ENCODE data around the gene ARHGEF16.

The ARHGEF16 gene

GRCh38 chr1:3423896-3424611, 30.4 kb upstream of the ARHGEF16 start:
- no peak overlapping the region for H3K27ac ChIP-seq
- TF ChIP-seq, protein P1, sequence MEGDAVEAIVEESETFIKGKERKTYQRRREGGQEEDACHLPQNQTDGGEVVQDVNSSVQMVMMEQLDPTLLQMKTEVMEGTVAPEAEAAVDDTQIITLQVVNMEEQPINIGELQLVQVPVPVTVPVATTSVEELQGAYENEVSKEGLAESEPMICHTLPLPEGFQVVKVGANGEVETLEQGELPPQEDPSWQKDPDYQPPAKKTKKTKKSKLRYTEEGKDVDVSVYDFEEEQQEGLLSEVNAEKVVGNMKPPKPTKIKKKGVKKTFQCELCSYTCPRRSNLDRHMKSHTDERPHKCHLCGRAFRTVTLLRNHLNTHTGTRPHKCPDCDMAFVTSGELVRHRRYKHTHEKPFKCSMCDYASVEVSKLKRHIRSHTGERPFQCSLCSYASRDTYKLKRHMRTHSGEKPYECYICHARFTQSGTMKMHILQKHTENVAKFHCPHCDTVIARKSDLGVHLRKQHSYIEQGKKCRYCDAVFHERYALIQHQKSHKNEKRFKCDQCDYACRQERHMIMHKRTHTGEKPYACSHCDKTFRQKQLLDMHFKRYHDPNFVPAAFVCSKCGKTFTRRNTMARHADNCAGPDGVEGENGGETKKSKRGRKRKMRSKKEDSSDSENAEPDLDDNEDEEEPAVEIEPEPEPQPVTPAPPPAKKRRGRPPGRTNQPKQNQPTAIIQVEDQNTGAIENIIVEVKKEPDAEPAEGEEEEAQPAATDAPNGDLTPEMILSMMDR (conservative IDR thresholded peaks at IDR 0.05), result no peak

DNA sequence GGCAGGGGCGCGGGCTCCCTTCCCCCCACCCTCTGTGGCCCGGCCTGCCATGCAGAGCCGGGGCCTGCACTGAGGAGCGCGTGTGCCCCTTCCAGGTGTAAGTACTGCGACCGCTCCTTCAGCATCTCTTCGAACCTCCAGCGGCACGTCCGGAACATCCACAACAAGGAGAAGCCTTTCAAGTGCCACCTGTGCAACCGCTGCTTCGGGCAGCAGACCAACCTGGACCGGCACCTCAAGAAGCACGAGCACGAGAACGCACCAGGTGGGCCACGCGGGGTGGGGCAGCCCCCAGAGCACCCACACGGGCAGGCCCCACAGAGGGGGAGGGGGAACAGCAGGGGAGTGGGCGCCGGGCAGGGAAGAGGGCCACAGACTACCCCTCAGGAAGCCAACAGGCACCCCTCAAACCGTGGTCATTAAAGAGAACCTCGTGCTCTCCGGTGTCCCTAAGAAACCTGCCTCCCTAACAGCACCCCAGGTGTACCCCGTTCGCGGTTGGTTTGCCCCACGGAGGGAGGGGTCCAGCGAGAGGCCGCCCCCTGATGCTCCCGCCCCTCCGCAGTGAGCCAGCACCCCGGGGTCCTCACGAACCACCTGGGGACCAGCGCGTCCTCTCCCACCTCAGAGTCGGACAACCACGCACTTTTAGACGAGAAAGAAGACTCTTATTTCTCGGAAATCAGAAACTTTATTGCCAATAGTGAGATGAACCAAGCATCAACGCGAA, 28.8 kb upstream of the ARHGEF16 start:
- peak overlapping the region; percentile 38; the same call in 1 of the 2 replicates for H3K27ac ChIP-seq
- TF ChIP-seq, protein P1 (conservative IDR thresholded peaks at IDR 0.05), result no peak

DNA sequence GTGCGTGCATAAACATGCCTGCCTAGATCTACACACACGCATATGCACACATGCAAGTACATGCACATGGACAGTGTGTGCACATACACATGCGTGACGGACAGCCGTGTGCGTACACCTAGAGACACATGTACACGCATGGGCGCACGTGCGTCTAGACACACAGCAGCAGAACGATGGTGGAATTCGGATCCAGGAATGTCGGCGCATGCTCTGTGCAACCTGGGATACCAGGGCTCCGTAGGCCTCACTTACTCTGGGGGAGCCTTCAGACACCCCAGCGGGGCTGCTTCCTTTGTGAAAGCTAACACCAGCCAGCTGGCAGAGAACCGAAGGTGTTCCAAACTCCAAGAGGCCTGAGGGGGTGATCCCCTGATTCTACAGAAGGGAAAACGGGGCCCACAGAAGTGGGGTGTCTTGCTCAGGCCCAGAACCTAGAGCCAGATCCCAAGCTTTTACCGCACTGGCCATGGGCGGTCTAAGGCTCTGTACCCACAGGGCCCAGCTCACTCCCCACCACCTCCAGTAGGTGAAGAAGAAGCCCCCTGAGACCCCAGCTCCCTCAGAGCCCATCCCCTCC, 27.4 kb upstream of the ARHGEF16 start:
- TF ChIP-seq, protein P1 (conservative IDR thresholded peaks at IDR 0.05), result no peak
- no peak overlapping the region for H3K27ac ChIP-seq

GRCh38 chr1:3427711-3428704, 26.5 kb upstream of the ARHGEF16 start:
- no peak overlapping the region for H3K27ac ChIP-seq
- TF ChIP-seq, protein P1 (conservative IDR thresholded peaks at IDR 0.05), result no peak

DNA sequence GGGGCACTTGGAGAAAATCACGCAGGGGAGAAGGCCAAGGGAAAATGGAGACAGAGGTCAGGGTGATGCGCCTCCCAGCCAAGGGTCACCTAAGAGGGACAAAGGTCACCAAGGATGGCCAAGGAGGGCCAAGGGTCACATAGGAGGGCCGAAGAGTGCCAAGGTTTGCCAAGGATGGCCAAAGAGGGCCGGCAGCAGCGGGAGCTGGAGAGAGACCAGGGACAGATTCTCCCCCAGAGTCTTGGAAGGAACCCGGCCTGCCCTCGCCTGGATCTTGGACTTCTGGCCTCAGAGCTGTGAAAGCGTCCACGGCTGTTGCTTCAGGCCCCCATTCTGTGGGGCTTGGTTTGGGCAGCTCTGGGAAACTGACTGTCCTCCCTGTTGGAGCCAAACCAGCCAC, 25.6 kb upstream of the ARHGEF16 start:
- H3K27ac ChIP-seq, result no peak overlapping the region
- TF ChIP-seq, protein P1 (conservative IDR thresholded peaks at IDR 0.05), result no peak

DNA sequence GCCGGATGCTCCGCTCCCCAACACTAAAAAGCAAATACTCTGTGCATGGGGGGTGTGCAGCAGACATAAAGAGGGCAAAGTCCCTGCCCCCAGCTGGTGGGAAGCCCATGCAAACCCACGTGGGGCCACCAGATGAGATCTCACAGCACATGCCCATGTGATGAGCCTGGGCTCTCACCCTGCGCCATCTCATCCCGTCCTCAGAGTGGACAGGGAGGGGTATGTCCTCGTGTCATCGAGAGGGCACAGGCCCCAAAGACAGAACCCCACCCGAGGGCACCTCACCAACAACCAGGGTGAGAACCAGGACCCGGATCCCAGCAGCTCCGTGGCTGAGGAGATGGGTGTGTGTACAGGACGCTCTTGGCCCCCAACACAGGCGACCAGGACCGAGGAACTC, 25.1 kb upstream of the ARHGEF16 start:
- no peak overlapping the region for H3K27ac ChIP-seq
- TF ChIP-seq, protein P1 (conservative IDR thresholded peaks at IDR 0.05), result no peak
